T-helper 2 cell treated with Interferon-gamma antibody and Interleukin-4, amounts not matched to agents 100 ng/mL and 5 ng/mL, for 36 hours (primary cell): ENCODE results near the gene ENC1. TPM values are rescaled to one million over a fixed set of nuclear protein-coding genes. Genes with fewer than 3 reads are reported as not detected.

Experiments used
- total RNA-seq: library from RNA; stranded (reverse); gene quantifications from 2 replicates; pipeline ENCODE4 v1.2.3, GENCODE V29; 2022

The ENC1 gene
- total RNA-seq, 1 donor from 2014 or later: 1.00 TPM

Other genes with a start within 250 kb of the ENC1 start
- 58.8 and 66.8 TPM in 2 replicates for gene HEXB, start 44.5 kb upstream of the ENC1 start, total RNA-seq
- gene GFM2, start 126.4 kb upstream of the ENC1 start, total RNA-seq: 26.9 and 28.6 TPM in 2 replicates
- gene NSA2, start 126.5 kb upstream of the ENC1 start, total RNA-seq: 71.9 and 72.4 TPM in 2 replicates
- 1.8 and 2.0 TPM in 2 replicates for gene FAM169A, start 225.7 kb upstream of the ENC1 start, total RNA-seq